ENCODE measurements around the gene LRR1.
"Not testable (repeated sequence)": the region's sequence is repeated elsewhere in the genome, so short reads cannot be mapped to it uniquely, and the experiment has no call there.

Gene LRR1

GRCh38 chr14:49612251-49612650 is 13.5 kb downstream of the LRR1 start:
- H3K36me3 Mint-ChIP-seq, result peaks cover 16 to 22% of the 10 kb centered on the region in 2 donors
- no peak for DNase-seq

DNA sequence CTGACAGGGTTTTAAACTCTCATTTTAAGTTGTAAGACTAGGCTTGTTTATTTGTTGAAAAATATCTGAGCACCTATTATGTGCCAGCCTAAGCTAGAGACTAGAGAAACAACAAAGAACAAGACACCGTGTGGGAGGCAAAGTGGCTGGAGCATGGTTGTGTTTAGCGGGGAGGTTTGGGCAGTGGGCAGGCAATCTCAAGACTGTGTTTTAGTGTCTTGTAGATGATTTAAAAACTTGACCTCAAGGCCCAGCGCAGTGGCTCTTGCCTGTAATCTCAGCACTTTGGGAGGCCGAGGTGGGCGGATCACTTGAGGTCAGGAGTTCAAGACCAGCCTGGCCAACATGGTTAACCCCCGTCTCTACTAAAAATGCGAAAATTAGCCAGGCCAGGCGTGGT is 13.9 kb downstream of the LRR1 start:
- Mint-ChIP-seq H3K4me3 (no peak overlapping the region), H3K27me3 (no peaks in the 10 kb centered on the region), H3K36me3 (peaks cover 19 to 25% of the 10 kb centered on the region in 2 donors), H3K4me1 (peaks cover 4 to 19% of the 10 kb centered on the region in 2 donors), H3K9me3 (no peaks in the 10 kb centered on the region), H3K27ac (no peak overlapping the region)
- ATAC-seq (replicated peaks), result no peak
- DNase-seq, result no peak

More at GRCh38 chr14:49612251-49612650, 13.5 kb downstream of the LRR1 start:
- Mint-ChIP-seq H3K27ac (no peak overlapping the region), H3K4me3 (no peak overlapping the region), H3K9me3 (no peaks in the 10 kb centered on the region), H3K27me3 (no peaks in the 10 kb centered on the region), H3K4me1 (peaks cover 1 to 15% of the 10 kb centered on the region in 2 donors)
- ATAC-seq (replicated peaks), result no peak

- DNase-seq, result no peak
- Mint-ChIP-seq H3K4me1 (peaks cover 9 to 33% of the 10 kb centered on the region in 2 donors), H3K27ac (no peak overlapping the region), H3K4me3 (no peak overlapping the region), H3K27me3 (no peaks in the 10 kb centered on the region), H3K9me3 (no peaks in the 10 kb centered on the region), H3K36me3 (peaks cover 24 to 29% of the 10 kb centered on the region in 2 donors)
- no peak for ATAC-seq (replicated peaks)
These were observed 15.5 kb downstream of the LRR1 start for GRCh38 chr14:49614196-49614595.

GRCh38 chr14:49615776-49616175 is 17.0 kb downstream of the LRR1 start:
- Mint-ChIP-seq H3K36me3 (peaks cover 19 to 38% of the 10 kb centered on the region in 2 donors), H3K9me3 (no peaks in the 10 kb centered on the region), H3K4me1 (peaks cover 11 to 35% of the 10 kb centered on the region in 2 donors), H3K27me3 (no peaks in the 10 kb centered on the region), H3K4me3 (no peak overlapping the region), H3K27ac (peak overlapping the region; percentile 14)
- no peak for ATAC-seq (replicated peaks)
- DNase-seq, result no peak

DNA sequence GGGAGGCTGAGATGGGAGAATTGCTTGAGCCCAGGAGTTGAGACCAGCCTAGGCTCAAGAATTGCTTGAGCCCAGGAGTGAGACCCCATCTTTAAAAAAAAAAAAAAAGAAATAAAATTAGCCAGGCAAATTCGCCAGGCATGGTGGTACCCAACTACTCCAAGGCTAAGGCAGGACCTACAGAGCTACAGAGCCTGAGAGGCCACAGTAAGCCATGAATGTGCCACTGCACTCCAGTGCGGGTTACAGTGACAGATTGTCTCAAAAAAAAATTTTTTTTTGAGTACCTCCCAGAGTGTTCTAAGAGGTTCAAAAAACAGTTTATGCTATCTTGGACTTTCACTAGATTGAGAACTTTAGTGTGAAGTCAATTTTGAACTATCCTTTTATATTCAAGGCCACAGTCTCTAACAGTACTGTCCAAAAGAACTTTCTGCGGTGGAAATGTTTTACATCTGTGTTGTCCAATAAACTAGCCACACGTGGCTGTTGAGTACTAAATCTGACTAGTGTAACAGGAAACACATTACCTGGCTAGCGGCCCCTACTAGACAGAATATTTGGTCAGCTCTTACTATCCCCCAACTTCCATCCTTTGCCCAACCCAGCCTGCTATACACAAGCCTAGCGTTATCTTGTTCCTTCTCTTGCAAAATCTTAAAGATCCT is 19.2 kb downstream of the LRR1 start:
- Mint-ChIP-seq H3K27me3 (no peaks in the 10 kb centered on the region), H3K36me3 (peaks cover 28 to 50% of the 10 kb centered on the region in 2 donors), H3K4me1 (peaks cover 18 to 46% of the 10 kb centered on the region in 2 donors), H3K9me3 (no peaks in the 10 kb centered on the region), H3K4me3 (peak overlapping the region in 1 of 2 donors; percentile 3), H3K27ac (peak overlapping the region; percentile 20)
- DNase-seq, result no peak
- ATAC-seq (replicated peaks), result no peak

DNA sequence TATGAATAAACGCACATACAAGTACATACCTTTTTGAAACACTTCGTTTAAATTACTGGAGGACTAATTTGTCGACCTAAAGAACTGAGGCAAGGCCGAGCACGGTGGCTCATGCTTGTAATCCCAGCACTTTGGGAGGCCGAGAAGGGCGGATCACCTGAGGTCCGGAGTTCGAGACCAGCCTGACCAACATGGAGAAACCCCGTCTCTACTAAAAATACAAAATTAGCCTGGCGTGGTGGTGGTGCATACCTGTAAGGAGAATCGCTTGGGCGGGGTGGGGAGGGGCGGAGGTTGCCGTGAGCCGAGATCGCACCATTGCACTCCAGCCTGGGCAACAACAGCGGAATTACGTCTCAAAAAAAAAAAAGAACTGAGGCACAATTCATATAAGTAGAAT is 20.5 kb downstream of the LRR1 start:
- not testable (repeated sequence) for ATAC-seq (replicated peaks); DNase-seq; H3K9me3 Mint-ChIP-seq; H3K27me3 Mint-ChIP-seq
- peak overlapping the region; percentile 98 for H3K27ac Mint-ChIP-seq
- H3K36me3 Mint-ChIP-seq, result peaks cover 29 to 48% of the 10 kb centered on the region in 2 donors
- H3K4me1 Mint-ChIP-seq, result peaks cover 20 to 48% of the 10 kb centered on the region in 2 donors
- peak overlapping the region; percentile 93 to 96 for H3K4me3 Mint-ChIP-seq

DNA sequence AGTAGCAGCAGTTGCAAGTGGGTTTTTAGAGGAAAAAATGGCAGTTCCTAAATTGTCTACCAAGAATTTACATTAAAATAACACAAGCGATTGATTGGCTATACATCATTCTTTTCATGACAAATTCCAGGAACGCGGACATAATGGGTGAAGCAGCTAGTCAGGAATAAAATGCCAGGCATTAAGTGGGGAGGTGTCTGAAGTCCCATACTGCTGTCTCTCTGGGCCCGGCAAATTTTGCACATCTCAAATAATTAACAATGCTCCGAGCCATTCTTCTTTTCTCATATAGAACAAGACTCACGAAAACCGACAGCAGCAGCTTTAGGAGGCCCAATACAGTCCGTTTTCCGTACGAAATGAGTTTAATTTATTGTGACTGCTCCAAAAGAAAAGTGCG is 21.0 kb downstream of the LRR1 start:
- H3K27me3 Mint-ChIP-seq, result no peaks in the 10 kb centered on the region
- no peak for ATAC-seq (replicated peaks)

GRCh38 chr14:49620182-49621113 is 21.7 kb downstream of the LRR1 start, which contains the start of the genes MGAT2 and RPL36AL:
Gene MGAT2, plus strand, starts transcription at chr14:49620799. Its CDS starts 470 bp downstream, at chr14:49621269.
Gene RPL36AL, minus strand, starts transcription at chr14:49620626. Its CDS starts 1,522 bp downstream, at chr14:49619104.
- Mint-ChIP-seq H3K27me3 (no peaks in the 10 kb centered on the region), H3K4me1 (peaks cover 20 to 49% of the 10 kb centered on the region in 2 donors), H3K9me3 (no peaks in the 10 kb centered on the region), H3K27ac (peak within 1 kb of the TSS; percentile 98), H3K36me3 (peaks cover 31 to 49% of the 10 kb centered on the region in 2 donors), H3K4me3 (peak within 1 kb of the TSS; percentile 93 to 96)
- peak; percentile 98 for DNase-seq
- peak; percentile 93 to 95 for ATAC-seq (replicated peaks)

More for the DNA sequence above, 21.0 kb downstream of the LRR1 start:
- DNase-seq, result no peak
- Mint-ChIP-seq H3K4me3 (peak overlapping the region; percentile 93 to 96), H3K27ac (peak overlapping the region; percentile 98), H3K4me1 (peaks cover 20 to 49% of the 10 kb centered on the region in 2 donors), H3K9me3 (no peaks in the 10 kb centered on the region), H3K36me3 (peaks cover 31 to 49% of the 10 kb centered on the region in 2 donors)

- peaks cover 29 to 46% of the 10 kb centered on the region in 2 donors for H3K36me3 Mint-ChIP-seq
- H3K27me3 Mint-ChIP-seq, result no peaks in the 10 kb centered on the region
- DNase-seq, result peak; percentile 68
- ATAC-seq (replicated peaks), result peak; percentile 53 to 62
- peak overlapping the region; percentile 98 for H3K27ac Mint-ChIP-seq
- no peaks in the 10 kb centered on the region for H3K9me3 Mint-ChIP-seq
- H3K4me1 Mint-ChIP-seq, result peaks cover 23 to 48% of the 10 kb centered on the region in 2 donors
- H3K4me3 Mint-ChIP-seq, result peak overlapping the region; percentile 93 to 96
These were observed 22.6 kb downstream of the LRR1 start for GRCh38 chr14:49621114-49621881.

DNA sequence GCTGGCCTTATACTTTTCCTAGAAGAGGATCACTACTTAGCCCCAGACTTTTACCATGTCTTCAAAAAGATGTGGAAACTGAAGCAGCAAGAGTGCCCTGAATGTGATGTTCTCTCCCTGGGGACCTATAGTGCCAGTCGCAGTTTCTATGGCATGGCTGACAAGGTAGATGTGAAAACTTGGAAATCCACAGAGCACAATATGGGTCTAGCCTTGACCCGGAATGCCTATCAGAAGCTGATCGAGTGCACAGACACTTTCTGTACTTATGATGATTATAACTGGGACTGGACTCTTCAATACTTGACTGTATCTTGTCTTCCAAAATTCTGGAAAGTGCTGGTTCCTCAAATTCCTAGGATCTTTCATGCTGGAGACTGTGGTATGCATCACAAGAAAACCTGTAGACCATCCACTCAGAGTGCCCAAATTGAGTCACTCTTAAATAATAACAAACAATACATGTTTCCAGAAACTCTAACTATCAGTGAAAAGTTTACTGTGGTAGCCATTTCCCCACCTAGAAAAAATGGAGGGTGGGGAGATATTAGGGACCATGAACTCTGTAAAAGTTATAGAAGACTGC is 23.4 kb downstream of the LRR1 start:
- no peak for ATAC-seq (replicated peaks)
- H3K4me1 Mint-ChIP-seq, result peaks cover 23 to 46% of the 10 kb centered on the region in 2 donors
- no peak for DNase-seq
- peak overlapping the region; percentile 93 to 96 for H3K4me3 Mint-ChIP-seq
- peaks cover 27 to 44% of the 10 kb centered on the region in 2 donors for H3K36me3 Mint-ChIP-seq
- H3K27ac Mint-ChIP-seq, result peak overlapping the region; percentile 98
- H3K27me3 Mint-ChIP-seq, result no peaks in the 10 kb centered on the region
- no peaks in the 10 kb centered on the region for H3K9me3 Mint-ChIP-seq

DNA sequence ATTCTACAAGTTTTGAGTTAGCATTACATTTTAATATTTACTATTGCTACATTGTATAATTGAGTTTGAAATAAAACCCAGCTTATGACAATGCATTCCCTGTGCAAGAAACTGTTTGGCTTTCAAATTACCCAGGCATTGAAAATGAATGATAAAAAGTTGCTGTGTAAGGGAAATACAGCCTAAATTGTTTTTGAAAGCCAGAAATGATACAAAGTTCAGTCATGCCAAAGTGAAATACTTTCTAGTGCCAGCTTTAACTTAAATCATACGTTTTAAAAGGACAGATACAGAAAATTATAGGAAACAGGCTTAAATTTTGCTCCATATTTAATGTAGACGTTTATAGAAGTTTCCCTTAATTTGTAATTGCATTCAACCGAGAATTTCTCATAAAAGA is 24.6 kb downstream of the LRR1 start:
- Mint-ChIP-seq H3K27ac (peak overlapping the region; percentile 25), H3K27me3 (no peaks in the 10 kb centered on the region), H3K4me3 (no peak overlapping the region), H3K36me3 (peaks cover 24 to 40% of the 10 kb centered on the region in 2 donors), H3K4me1 (peaks cover 19 to 42% of the 10 kb centered on the region in 2 donors), H3K9me3 (no peaks in the 10 kb centered on the region)
- ATAC-seq (replicated peaks) (no peak), DNase-seq (no peak)

- Mint-ChIP-seq H3K9me3 (no peaks in the 10 kb centered on the region), H3K4me3 (peak overlapping the region in 1 of 2 donors; percentile 54), H3K4me1 (peaks cover 15 to 42% of the 10 kb centered on the region in 2 donors), H3K27me3 (no peaks in the 10 kb centered on the region), H3K27ac (peak overlapping the region; percentile 25), H3K36me3 (peaks cover 20 to 34% of the 10 kb centered on the region in 2 donors)
- DNase-seq, result no peak
- no peak for ATAC-seq (replicated peaks)
These were observed 25.4 kb downstream of the LRR1 start for GRCh38 chr14:49623941-49624839.
